GM23338 (cell line): ENCODE results near the gene SLC12A6. TPM values are rescaled to one million over a fixed set of nuclear protein-coding genes. Genes with fewer than 3 reads are reported as not detected.
A peak's percentile ranks its signal among the peaks of the same experiment; 100 is the strongest.
"Not testable (repeated sequence)": the region's sequence is repeated elsewhere in the genome, so short reads cannot be mapped to it uniquely, and the experiment has no call there.

Experiments used
- ATAC-seq: fragments of 200-7000 bp; cut with Tn5 transposase; 3 replicates; pipeline ENCODE4 v1.9.1; 2020
- DNase-seq: peaks from one replicate; pipeline ENCODE4 v3.0.0-alpha.2; 2015; ENCODE audit warnings: low spot score
- H2AFZ ChIP-seq: fragments of 200-600 bp; sonication (generic); 2 replicates; pipeline ENCODE4 v1.8.0; 2016; ENCODE audit warnings: antibody characterized with exemption, mild to moderate bottlenecking, moderate library complexity
- H3F3A ChIP-seq: fragments of 200-600 bp; sonication (generic); replicated peaks from 2 replicates; pipeline ENCODE4 v1.8.0; 2017; ENCODE audit warnings: antibody characterized with exemption, mixed run types, low read depth
- H3K27ac ChIP-seq: fragments of 200-600 bp; sonication (generic); 2 replicates; pipeline ENCODE4 v1.6.1; 2016; ENCODE audit warnings: low read depth
- H3K27me3 ChIP-seq: fragments of 200-600 bp; sonication (generic); 2 replicates; pipeline ENCODE4 v1.8.0; 2016; ENCODE audit warnings: mild to moderate bottlenecking, mixed run types, moderate library complexity; ENCODE audit not compliant: insufficient read depth
- H3K36me3 ChIP-seq: fragments of 200-600 bp; sonication (generic); 2 replicates; pipeline ENCODE4 v1.8.0; 2016; ENCODE audit warnings: mild to moderate bottlenecking; ENCODE audit not compliant: insufficient read depth
- H3K4me1 ChIP-seq: fragments of 200-600 bp; sonication (generic); 2 replicates; pipeline ENCODE4 v1.8.0; 2016; ENCODE audit warnings: mild to moderate bottlenecking, moderate library complexity; ENCODE audit not compliant: insufficient read depth
- H3K4me2 ChIP-seq: fragments of 200-600 bp; sonication (generic); 2 replicates; pipeline ENCODE4 v1.7.1; 2017; ENCODE audit warnings: mixed run types
- H3K4me3 ChIP-seq: fragments of 200-600 bp; sonication (generic); 2 replicates; pipeline ENCODE4 v1.6.1; 2016; ENCODE audit warnings: mixed run types
- H3K79me2 ChIP-seq: fragments of 200-600 bp; sonication (generic); replicated peaks from 2 replicates; pipeline ENCODE4 v1.8.0; 2017; ENCODE audit warnings: mild to moderate bottlenecking; ENCODE audit not compliant: insufficient read depth
- H3K9me2 ChIP-seq: fragments of 200-600 bp; sonication (generic); 2 replicates; pipeline ENCODE4 v1.8.0; 2017; ENCODE audit not compliant: insufficient read depth
- H4K20me1 ChIP-seq: fragments of 200-600 bp; sonication (generic); replicated peaks from 2 replicates; pipeline ENCODE4 v1.8.0; 2017; ENCODE audit warnings: mild to moderate bottlenecking; ENCODE audit not compliant: insufficient read depth
- H3K27ac Mint-ChIP-seq: 2 replicates; pipeline ENCODE4 v1.8.0; 2020; ENCODE audit warnings: inconsistent platforms, mild to moderate bottlenecking, moderate library complexity, mixed read lengths
- H3K27me3 Mint-ChIP-seq: 3 replicates; pipeline ENCODE4 v1.8.0; 2022; ENCODE audit warnings: low read depth, mild to moderate bottlenecking, moderate library complexity, mixed read lengths, inconsistent platforms; ENCODE audit not compliant: insufficient read depth, poor library complexity
- H3K36me3 Mint-ChIP-seq: 3 replicates; pipeline ENCODE4 v1.8.0; 2021; ENCODE audit warnings: low read depth, mild to moderate bottlenecking, inconsistent platforms, moderate library complexity, mixed read lengths
- H3K4me1 Mint-ChIP-seq: 3 replicates; pipeline ENCODE4 v1.8.0; 2020; ENCODE audit warnings: mild to moderate bottlenecking, inconsistent platforms, mixed read lengths
- H3K4me3 Mint-ChIP-seq: 3 replicates; pipeline ENCODE4 v1.8.0; 2021; ENCODE audit warnings: moderate library complexity, mild to moderate bottlenecking, inconsistent platforms, mixed read lengths
- H3K9me3 Mint-ChIP-seq: 3 replicates; pipeline ENCODE4 v1.8.0; 2020; ENCODE audit warnings: moderate library complexity, mild to moderate bottlenecking, inconsistent platforms, mixed read lengths
- EZH2 ChIP-seq: fragments of 200-600 bp; sonication (generic); IDR thresholded peaks from one replicate; pipeline ENCODE4 v1.8.0; 2017; ENCODE audit warnings: antibody characterized with exemption, mild to moderate bottlenecking, low read depth; ENCODE audit not compliant: unreplicated experiment
- STAT1 ChIP-seq: IDR thresholded peaks from one replicate; pipeline ENCODE4 v1.6.1; 2016; ENCODE audit warnings: antibody characterized with exemption; ENCODE audit not compliant: unreplicated experiment
- polyA plus RNA-seq: library from polyadenylated mRNA; unstranded; fragments of >200 nt; fragmentation: Nextera tagmentation; extraction: Ambion mirVana; gene quantifications from 2 replicates; pipeline ENCODE4 v1.2.1, GENCODE V29; 2016
- total RNA-seq: library from RNA; depleted of rRNA; stranded (reverse); fragments of >200 nt; shearing (Covaris generic); gene quantifications from 2 replicates; pipeline ENCODE4 v1.2.3, GENCODE V29; 2014
- TF ChIP-seq, protein P1 (sequence below): fragments of 250-450 bp; sonication (Bioruptor Pico); IDR thresholded peaks from 2 replicates; pipeline ENCODE4 v1.5.0; 2020; ENCODE audit warnings: mild to moderate bottlenecking, moderate library complexity
- TF ChIP-seq, protein P2 (sequence below): IDR thresholded peaks from 2 replicates; pipeline ENCODE4 v1.6.1; 2016; ENCODE audit warnings: antibody characterized with exemption
- TF ChIP-seq, protein P3 (sequence below): IDR thresholded peaks from one replicate; pipeline ENCODE4 v1.6.1; 2018; ENCODE audit warnings: antibody characterized with exemption; ENCODE audit not compliant: unreplicated experiment

Gene SLC12A6
- total and polyA plus RNA-seq, 2 experiments from 2014 or later, result 2.4 to 14.1 TPM

DNA sequence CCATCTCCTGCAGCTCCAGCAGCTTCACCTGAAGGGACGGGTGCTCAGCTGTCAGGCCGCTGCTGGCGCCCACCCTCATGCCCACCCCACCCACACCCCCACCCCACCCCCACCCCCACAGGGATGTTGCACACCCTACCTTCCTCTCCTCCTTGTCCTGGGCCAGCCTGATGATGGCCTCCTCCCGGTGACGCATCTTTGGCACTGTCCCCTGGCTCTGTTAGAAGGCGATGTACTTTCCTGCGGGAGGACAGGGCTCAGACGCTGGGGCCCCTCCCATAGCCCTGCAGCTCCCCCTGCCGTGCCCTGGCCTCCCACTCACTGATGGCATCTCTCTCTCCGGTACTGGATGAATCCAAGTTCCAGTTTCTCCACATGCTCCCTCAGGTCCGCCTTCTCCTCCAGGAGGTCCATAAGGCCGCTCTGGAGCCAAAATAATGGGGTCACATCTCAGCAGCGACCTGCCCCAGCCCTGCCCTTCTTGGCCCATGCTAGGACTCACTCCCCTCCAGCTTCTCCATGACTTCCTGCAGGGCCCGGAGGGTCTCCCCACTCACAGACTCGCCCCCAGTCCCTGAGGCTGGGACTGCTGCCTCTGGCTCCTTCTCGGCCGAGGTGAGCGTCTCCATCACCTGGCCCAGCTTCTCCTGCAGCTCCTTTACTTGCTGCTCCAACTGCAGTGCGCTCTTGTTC lies 44.4 kb upstream of the SLC12A6 start:
- H4K20me1 ChIP-seq, ATAC-seq, H3K9me2 ChIP-seq: not testable (repeated sequence)

DNA sequence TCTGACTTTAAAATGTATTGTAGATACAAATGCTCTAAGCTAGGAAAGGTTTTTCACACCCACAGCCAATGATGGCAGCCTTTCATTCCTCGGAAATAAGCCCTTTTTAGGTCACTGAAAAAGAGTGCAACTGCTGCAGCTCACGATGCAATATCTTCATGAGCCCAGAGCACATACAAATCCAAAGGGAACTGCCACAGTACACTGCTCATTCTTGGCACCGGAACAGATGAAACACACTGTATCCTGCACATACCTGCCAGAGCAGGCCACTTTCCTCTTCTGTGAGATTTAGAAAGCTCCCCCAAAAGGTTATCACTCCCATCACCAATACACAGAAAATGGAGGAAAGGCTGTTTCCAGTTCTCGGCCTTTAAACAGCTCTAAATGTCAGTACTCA lies 42.9 kb upstream of the SLC12A6 start:
- H3K36me3 ChIP-seq, H2AFZ ChIP-seq, ATAC-seq, H3K79me2 ChIP-seq, H3K27ac Mint-ChIP-seq, H3K4me3 Mint-ChIP-seq, H3K4me2 ChIP-seq, H3K36me3 Mint-ChIP-seq, H3K9me2 ChIP-seq, H3K4me3 ChIP-seq, H3K4me1 ChIP-seq, H3F3A ChIP-seq, DNase-seq, H3K27me3 ChIP-seq, H3K27ac ChIP-seq, H4K20me1 ChIP-seq, H3K27me3 Mint-ChIP-seq, H3K4me1 Mint-ChIP-seq, H3K9me3 Mint-ChIP-seq: not testable (repeated sequence)

More for the DNA sequence above, 44.4 kb upstream of the SLC12A6 start:
- not testable (repeated sequence) for H3K9me3 Mint-ChIP-seq, H3K27me3 ChIP-seq, H3F3A ChIP-seq, H3K4me2 ChIP-seq, H3K4me3 Mint-ChIP-seq, H2AFZ ChIP-seq, H3K27ac Mint-ChIP-seq, H3K36me3 Mint-ChIP-seq, H3K27ac ChIP-seq, H3K4me1 Mint-ChIP-seq, H3K27me3 Mint-ChIP-seq, H3K4me1 ChIP-seq, H3K36me3 ChIP-seq, DNase-seq, H3K79me2 ChIP-seq, H3K4me3 ChIP-seq

DNA sequence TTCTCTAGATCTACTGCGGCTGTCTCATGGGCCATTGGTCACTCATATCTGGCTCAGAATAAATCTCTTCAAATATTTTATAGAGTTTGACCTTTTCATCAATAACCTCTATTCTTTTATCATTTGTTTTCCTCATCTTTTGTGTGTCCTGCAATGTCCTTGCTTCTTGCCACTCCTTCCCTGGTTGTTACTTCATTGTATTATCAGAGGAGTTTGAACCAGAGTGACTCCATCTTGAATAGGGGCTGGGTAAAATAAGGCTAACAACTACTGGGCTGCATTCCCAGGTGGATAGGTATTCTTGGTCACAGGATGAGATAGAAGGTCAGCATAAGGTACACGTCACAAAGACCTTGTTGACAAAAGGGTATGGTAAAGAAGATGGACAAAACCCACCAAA lies 39.3 kb upstream of the SLC12A6 start:
- no peaks in the 10 kb centered on the region for H3K79me2 ChIP-seq
- H3K9me2 ChIP-seq, result peaks cover 14% of the 10 kb centered on the region; the same call in 1 of the 2 replicates
- peaks cover 16% of the 10 kb centered on the region for H3K36me3 Mint-ChIP-seq
- no peaks in the 10 kb centered on the region for H3K27me3 ChIP-seq
- no peaks in the 10 kb centered on the region for H3K36me3 ChIP-seq
- H4K20me1 ChIP-seq, result no peaks in the 10 kb centered on the region
- 0 out of 2 replicates have a peak overlapping the region, but pooled peaks have one; percentile 34 for H3K4me2 ChIP-seq
- H2AFZ ChIP-seq, result no peak overlapping the region
- no peak overlapping the region for H3K4me3 ChIP-seq
- H3K4me1 ChIP-seq, result no peaks in the 10 kb centered on the region
- H3K27me3 Mint-ChIP-seq, result no peaks in the 10 kb centered on the region
- H3F3A ChIP-seq, result no peaks in the 10 kb centered on the region
- no peak overlapping the region for H3K4me3 Mint-ChIP-seq
- DNase-seq (no peak), ATAC-seq (no peak)
- H3K27ac ChIP-seq, result no peak overlapping the region
- H3K4me1 Mint-ChIP-seq, result peaks cover 12% of the 10 kb centered on the region; the same call in 2 of the 3 replicates
- no peak overlapping the region for H3K27ac Mint-ChIP-seq
- peaks cover 22% of the 10 kb centered on the region; the same call in 2 of the 3 replicates for H3K9me3 Mint-ChIP-seq
- TF ChIP-seq, protein P1, sequence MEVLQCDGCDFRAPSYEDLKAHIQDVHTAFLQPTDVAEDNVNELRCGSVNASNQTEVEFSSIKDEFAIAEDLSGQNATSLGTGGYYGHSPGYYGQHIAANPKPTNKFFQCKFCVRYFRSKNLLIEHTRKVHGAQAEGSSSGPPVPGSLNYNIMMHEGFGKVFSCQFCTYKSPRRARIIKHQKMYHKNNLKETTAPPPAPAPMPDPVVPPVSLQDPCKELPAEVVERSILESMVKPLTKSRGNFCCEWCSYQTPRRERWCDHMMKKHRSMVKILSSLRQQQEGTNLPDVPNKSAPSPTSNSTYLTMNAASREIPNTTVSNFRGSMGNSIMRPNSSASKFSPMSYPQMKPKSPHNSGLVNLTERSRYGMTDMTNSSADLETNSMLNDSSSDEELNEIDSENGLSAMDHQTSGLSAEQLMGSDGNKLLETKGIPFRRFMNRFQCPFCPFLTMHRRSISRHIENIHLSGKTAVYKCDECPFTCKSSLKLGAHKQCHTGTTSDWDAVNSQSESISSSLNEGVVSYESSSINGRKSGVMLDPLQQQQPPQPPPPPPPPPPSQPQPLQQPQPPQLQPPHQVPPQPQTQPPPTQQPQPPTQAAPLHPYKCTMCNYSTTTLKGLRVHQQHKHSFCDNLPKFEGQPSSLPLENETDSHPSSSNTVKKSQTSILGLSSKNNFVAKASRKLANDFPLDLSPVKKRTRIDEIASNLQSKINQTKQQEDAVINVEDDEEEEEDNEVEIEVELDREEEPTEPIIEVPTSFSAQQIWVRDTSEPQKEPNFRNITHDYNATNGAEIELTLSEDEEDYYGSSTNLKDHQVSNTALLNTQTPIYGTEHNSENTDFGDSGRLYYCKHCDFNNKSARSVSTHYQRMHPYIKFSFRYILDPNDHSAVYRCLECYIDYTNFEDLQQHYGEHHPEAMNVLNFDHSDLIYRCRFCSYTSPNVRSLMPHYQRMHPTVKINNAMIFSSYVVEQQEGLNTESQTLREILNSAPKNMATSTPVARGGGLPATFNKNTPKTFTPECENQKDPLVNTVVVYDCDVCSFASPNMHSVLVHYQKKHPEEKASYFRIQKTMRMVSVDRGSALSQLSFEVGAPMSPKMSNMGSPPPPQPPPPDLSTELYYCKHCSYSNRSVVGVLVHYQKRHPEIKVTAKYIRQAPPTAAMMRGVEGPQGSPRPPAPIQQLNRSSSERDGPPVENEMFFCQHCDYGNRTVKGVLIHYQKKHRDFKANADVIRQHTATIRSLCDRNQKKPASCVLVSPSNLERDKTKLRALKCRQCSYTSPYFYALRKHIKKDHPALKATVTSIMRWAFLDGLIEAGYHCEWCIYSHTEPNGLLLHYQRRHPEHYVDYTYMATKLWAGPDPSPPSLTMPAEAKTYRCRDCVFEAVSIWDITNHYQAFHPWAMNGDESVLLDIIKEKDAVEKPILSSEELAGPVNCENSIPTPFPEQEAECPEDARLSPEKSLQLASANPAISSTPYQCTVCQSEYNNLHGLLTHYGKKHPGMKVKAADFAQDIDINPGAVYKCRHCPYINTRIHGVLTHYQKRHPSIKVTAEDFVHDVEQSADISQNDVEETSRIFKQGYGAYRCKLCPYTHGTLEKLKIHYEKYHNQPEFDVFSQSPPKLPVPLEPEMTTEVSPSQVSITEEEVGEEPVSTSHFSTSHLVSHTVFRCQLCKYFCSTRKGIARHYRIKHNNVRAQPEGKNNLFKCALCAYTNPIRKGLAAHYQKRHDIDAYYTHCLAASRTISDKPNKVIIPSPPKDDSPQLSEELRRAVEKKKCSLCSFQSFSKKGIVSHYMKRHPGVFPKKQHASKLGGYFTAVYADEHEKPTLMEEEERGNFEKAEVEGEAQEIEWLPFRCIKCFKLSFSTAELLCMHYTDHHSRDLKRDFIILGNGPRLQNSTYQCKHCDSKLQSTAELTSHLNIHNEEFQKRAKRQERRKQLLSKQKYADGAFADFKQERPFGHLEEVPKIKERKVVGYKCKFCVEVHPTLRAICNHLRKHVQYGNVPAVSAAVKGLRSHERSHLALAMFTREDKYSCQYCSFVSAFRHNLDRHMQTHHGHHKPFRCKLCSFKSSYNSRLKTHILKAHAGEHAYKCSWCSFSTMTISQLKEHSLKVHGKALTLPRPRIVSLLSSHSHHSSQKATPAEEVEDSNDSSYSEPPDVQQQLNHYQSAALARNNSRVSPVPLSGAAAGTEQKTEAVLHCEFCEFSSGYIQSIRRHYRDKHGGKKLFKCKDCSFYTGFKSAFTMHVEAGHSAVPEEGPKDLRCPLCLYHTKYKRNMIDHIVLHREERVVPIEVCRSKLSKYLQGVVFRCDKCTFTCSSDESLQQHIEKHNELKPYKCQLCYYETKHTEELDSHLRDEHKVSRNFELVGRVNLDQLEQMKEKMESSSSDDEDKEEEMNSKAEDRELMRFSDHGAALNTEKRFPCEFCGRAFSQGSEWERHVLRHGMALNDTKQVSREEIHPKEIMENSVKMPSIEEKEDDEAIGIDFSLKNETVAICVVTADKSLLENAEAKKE (CRISPR knock-in tag), result no peak
- TF ChIP-seq EZH2 (no peak), STAT1 (no peak)
- TF ChIP-seq, protein P2, sequence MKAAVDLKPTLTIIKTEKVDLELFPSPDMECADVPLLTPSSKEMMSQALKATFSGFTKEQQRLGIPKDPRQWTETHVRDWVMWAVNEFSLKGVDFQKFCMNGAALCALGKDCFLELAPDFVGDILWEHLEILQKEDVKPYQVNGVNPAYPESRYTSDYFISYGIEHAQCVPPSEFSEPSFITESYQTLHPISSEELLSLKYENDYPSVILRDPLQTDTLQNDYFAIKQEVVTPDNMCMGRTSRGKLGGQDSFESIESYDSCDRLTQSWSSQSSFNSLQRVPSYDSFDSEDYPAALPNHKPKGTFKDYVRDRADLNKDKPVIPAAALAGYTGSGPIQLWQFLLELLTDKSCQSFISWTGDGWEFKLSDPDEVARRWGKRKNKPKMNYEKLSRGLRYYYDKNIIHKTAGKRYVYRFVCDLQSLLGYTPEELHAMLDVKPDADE, result no peak
- TF ChIP-seq, protein P3, sequence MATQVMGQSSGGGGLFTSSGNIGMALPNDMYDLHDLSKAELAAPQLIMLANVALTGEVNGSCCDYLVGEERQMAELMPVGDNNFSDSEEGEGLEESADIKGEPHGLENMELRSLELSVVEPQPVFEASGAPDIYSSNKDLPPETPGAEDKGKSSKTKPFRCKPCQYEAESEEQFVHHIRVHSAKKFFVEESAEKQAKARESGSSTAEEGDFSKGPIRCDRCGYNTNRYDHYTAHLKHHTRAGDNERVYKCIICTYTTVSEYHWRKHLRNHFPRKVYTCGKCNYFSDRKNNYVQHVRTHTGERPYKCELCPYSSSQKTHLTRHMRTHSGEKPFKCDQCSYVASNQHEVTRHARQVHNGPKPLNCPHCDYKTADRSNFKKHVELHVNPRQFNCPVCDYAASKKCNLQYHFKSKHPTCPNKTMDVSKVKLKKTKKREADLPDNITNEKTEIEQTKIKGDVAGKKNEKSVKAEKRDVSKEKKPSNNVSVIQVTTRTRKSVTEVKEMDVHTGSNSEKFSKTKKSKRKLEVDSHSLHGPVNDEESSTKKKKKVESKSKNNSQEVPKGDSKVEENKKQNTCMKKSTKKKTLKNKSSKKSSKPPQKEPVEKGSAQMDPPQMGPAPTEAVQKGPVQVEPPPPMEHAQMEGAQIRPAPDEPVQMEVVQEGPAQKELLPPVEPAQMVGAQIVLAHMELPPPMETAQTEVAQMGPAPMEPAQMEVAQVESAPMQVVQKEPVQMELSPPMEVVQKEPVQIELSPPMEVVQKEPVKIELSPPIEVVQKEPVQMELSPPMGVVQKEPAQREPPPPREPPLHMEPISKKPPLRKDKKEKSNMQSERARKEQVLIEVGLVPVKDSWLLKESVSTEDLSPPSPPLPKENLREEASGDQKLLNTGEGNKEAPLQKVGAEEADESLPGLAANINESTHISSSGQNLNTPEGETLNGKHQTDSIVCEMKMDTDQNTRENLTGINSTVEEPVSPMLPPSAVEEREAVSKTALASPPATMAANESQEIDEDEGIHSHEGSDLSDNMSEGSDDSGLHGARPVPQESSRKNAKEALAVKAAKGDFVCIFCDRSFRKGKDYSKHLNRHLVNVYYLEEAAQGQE, result no peak
